GM19351 (cell line): ENCODE data around the gene KIAA0825.
"Not testable (repeated sequence)": the region's sequence is repeated elsewhere in the genome, so short reads cannot be mapped to it uniquely, and the experiment has no call there.

Experiments
- ATAC-seq: cut with Tn5 transposase; IDR thresholded peaks from one replicate; pipeline ENCODE4 v1.9.1; 2021; ENCODE audit warnings: mild to moderate bottlenecking, moderate library complexity; ENCODE audit not compliant: unreplicated experiment

The KIAA0825 gene

GRCh38 chr5:94595281-94595840, 23.0 kb downstream of the KIAA0825 start:
- ATAC-seq = no peak

GRCh38 chr5:94577466-94578245, 40.7 kb downstream of the KIAA0825 start:
- peak; percentile 85 for ATAC-seq

DNA sequence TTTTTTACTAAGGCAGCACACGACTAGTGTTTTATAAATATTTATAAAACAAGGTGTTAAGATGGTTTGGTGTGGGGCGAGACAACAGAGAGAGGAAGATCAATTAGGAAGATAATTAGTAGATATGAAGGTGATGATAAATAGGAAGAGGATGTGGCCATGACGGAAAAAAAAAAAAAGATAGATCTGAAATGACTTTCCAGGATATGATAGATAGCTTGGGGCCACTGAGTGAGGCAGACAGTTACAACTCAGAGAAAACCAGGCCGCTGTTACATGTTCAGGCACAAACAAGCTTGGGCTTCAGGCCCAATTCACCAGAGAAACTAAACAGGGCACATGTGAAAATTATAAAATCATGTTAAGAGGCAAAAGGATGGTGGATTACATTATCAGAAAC, 43.2 kb downstream of the KIAA0825 start:
- ATAC-seq = no peak

GRCh38 chr5:94573349-94573748, 45.1 kb downstream of the KIAA0825 start:
- not testable (repeated sequence) for ATAC-seq

DNA sequence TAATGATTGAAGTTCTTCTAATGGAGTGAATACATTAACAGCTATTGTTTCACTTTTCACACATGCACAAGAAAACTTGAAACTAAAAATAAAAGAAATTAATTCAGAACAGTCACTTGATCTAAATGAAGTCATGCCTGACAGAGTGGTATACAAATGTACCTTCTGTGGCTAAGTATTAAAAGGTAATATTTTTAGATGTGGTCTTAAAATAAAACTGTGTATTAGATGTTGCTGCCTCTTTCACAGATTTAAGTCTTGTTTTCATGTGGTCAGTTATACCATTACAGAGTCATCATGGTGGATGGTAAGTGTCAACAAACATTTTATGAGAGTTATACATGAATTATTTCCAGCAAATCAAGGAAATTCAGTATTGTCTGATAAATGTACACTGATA, 47.0 kb downstream of the KIAA0825 start:
- ATAC-seq = no peak

- no peak for ATAC-seq
These were observed 53.6 kb downstream of the KIAA0825 start for GRCh38 chr5:94564812-94565211.

DNA sequence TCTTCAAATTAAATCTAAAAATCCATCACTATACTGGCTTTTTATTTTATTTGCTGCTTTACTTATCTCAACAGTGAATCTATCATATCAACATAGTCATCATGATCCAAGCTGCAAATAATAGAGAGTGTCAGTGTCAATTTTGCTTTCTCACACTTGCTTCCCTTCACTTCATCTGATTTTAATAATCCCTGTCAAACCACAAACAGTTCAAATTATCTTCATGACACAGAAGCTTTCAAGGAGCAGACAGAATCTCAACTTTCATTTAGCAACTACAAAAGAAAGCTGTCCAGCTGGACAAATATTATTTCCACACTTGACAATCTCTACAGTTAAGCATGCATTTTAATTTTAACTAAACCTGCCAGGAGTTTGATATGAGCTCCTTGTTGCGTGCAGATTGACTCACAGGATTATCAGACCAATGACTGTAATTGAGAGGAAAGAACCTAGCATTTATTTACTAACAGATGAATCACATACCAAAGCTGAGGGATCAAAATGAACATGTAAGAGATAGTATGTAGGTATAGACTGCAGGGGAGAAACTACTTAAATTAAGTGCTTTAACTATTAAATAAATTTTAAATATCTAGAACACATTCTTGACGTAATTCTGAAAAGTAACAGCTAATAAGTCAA, 56.0 kb downstream of the KIAA0825 start:
- no peak for ATAC-seq

- ATAC-seq = no peak
These were observed 60.4 kb downstream of the KIAA0825 start for GRCh38 chr5:94558028-94558427.

GRCh38 chr5:94551858-94552257, 66.5 kb downstream of the KIAA0825 start:
- no peak for ATAC-seq

GRCh38 chr5:94545870-94546625, 72.4 kb downstream of the KIAA0825 start:
- ATAC-seq = no peak

GRCh38 chr5:94544875-94545547, 73.4 kb downstream of the KIAA0825 start:
- ATAC-seq = no peak

GRCh38 chr5:94544031-94544650, 74.3 kb downstream of the KIAA0825 start:
- ATAC-seq = peak; percentile 84

DNA sequence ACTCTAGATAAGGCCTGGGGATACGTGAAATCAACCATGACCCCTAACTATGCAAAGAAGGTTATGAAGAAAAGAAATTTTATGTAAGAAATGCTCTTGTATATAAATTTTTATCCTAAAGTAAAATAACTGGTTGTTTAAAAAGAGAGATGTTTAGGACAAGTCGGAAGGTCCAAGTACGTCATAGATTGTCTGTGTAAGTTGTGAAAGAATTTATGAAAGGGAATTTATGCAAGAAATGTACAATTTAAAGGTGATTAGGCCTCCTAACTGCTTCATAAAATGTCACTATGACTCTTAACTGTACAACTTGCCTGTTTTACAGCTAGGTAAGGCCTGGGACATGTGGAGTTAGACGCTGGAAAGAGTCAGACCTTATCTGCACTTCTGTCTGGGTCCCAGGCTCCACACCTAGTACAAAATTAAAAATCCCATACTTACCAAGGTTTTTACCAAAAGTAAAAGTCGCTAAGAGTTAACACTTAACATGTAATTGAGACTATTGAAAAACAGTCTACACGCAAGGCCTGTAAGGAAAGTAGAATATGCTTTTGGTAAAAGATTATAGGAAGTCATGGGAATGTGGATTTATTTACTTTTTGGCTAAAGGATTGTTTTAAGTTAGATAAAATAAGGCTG, 77.4 kb downstream of the KIAA0825 start:
- no peak for ATAC-seq

DNA sequence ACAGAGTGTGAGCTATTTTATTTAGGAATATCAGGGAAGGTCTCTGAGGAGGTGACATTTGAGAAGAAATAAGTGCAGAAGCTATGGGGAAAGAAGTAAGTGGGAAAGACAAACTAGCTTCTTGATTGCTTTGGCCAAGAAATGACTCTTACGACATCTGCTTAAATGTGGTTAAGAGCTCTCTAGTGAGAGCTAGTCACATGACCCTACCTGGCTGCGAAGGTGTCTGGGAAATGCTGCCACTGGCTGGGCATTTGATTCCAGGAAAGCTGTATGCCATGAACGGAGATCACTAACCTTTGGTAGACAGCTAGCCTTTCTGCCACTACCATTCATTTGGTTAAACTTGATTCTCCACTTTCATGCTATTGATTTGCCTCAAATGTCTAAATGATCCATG, 80.1 kb downstream of the KIAA0825 start:
- ATAC-seq = no peak

GRCh38 chr5:94526706-94527105, 91.7 kb downstream of the KIAA0825 start:
- no peak for ATAC-seq

DNA sequence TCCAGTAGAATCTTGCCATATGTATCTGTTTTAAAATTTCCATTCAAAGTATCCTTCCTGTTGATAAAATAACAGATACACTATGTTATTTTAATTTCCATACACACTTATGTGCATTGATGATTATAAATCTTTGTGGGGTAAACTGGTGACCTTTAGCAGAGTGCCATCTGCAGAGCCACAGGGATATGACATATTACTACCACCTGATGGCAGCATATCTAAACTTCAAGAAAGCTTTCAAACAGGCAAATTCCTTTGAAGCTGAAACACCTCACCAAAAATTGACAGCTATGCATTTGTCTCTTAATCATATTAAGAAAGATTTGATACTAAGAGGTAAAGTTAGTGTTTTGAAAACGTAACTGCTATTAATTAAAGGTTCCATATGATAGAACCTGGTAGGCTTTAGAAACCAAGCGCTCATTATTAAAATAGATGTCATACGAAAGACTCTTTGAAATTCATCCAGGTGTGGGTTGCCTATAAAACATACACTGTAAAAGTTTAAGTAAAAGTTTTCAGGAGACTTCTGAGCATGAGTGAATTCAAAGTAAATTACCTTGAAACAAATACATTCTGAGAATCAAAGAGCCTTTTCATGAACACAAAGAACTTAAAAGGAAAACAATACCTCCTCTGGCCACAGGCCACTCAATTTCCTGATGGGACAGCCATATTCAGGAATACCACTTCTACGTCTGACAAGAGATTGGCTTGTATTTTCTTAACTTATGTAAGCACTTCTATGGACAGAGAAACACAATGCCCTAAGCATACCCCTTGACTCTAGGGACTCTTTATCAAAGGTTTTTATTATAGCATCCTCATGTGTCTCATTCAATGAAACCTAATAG, 93.3 kb downstream of the KIAA0825 start:
- ATAC-seq = peak; percentile 96

DNA sequence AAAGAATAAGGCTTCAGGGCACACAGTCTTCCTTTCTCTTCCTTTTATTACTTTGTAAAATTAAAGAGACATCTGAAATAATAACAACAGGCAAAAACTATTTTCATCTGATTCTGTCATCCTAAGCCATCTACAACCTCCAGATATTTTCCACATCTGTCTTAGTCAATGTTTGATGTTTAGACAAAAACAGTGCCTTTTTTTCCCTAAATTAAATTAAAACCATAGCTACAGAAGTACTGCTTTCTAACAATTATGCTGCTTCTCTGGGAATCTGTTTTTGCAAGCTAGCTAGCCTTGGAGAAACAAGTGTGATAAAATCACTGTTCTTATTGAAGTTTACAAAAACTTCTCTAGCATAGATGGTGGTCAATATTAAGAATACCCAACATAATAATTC, 95.4 kb downstream of the KIAA0825 start:
- ATAC-seq = no peak

DNA sequence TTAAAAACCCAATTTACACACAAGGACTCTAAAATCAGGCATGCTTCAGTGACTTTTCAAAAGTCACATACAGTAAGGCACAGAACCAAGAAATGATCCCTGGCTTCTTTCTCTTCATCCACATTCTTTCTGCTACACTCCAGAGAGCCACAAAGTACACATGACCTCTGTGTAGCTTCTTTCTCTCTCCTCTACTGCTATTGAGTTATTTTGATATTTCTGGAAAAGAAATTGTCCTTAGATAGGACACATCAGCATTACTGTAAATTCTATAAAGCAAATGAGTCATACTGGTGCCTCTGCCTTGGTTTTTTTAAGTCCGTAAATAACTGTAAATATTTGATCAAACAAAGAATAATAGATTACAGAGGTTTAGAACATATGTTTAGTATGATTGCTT, 96.3 kb downstream of the KIAA0825 start:
- ATAC-seq = no peak
